Kidney capillary endothelial cell (primary cell): Measurements from ENCODE around the gene CTIF.

Experiments
- DNase-seq: peaks from one replicate; pipeline ENCODE4 v3.0.0-alpha.2; 2018; ENCODE audit warnings: low spot score

Gene CTIF

DNA sequence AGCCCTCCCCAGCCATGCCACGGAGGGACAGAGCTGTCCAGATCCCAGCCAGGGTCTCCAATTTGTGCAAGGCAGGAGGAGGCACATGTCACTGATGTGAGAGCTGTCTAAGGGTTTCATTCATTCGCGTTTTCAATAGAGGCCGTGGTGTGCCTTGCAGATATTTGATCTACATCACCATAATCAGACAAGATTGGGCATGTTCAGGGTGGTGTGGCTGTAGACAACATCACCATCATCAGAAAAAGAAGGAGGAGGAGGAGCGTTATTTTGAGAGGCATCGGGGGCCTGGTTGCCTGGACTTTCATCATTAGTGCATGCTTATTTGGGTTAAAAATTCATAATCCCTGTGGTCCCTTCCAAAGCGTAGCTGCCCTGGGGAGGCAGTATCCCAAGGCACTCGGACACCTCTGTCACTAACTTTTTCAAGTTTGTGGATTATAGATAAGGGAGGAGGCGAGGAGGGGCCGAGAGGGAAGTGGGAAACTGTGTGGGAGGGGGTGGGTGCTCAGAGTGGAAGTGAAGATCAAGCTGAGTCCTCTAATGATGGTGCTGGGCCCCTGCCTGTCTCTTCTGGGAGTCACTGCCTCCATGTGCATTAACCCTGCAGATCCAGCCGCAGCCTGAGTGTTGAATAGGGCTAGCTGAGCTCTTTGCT lies 194.1 kb downstream of the CTIF start:
- no peak for DNase-seq

DNA sequence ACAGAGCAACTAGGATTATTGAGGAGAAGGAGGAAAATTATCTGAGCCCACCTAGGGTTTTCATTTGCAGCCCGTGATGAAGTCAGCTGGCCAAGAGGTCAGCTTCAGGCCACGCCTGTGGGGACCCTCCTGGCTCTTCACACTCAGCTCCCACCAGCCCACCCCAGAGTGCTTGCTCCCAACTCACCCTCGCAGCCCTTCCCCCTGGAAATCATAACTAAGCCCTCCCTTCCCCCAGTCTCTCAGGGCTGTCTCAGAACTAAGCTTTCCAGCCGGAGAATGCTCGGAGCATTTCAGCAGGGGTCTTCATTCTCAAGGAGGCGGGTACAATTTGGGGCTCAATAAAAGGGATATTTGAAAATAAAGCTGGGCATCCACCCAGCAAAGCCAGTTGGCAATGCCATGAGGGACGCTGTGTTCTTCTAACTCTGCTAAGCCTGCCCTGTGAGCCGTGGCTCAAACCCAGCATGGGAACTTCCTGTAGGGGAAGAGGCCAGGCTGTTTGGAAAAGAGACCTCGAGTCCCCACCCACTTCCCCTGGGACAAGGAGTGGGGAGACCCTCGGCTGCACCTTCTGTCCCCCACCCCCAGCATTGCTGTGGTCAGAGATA lies 194.9 kb downstream of the CTIF start:
- DNase-seq: no peak

GRCh38 chr18:48734460-48734859 lies 195.6 kb downstream of the CTIF start:
- DNase-seq: no peak

DNA sequence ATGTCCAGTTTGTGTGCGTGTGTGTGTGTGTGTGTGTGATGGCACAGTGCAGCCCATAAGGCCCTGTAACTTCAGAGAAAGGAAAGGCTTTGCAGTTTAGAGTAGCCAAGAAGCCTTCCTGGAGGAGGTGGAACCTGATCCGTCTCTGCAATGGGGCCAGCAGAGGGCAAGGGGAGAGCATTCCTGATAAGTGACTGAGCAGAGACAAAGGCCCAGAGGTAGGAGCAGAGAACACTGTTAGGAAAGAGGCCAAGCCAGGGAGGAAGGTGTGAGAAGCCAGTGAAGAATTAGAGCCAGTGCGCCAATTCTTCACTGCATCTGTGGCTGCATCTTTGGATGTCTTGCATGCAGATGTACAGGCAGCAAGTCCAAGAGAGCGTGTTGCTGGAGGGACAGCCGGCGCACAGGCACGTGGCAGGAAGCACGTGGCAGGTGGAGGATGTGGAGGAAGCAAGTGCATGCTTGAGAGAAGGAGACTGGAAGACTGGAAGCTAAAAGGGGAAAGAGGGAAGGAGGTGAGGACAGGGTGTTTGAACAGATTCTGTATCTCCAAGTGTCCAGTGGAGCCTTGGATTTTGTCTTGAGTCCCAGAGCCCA lies 196.3 kb downstream of the CTIF start:
- no peak for DNase-seq

- DNase-seq: no peak
Measured at GRCh38 chr18:48735681-48736255, 196.9 kb downstream of the CTIF start.

- DNase-seq: no peak
Measured at GRCh38 chr18:48736321-48737260, 197.8 kb downstream of the CTIF start.

- no peak for DNase-seq
Measured at GRCh38 chr18:48739266-48740067, 200.6 kb downstream of the CTIF start.

DNA sequence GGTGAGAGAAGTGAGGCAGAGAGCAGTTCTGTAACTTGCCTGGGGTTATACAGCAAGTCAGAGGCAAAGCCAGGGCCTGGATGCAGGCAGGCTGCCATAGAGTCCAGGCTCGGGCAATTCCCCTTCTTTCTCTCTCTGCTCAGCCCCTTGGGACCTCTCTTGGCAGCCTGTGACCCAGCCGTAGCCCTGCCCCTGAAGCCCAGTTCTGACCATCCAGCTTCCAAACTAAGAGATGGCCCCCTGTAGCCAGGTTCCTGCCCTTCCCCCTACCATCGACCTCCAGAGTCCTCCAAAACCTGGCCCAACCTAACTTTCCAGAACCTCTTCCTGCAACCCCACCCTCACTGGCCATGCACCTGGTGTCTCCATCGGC lies 201.2 kb downstream of the CTIF start:
- no peak for DNase-seq

DNA sequence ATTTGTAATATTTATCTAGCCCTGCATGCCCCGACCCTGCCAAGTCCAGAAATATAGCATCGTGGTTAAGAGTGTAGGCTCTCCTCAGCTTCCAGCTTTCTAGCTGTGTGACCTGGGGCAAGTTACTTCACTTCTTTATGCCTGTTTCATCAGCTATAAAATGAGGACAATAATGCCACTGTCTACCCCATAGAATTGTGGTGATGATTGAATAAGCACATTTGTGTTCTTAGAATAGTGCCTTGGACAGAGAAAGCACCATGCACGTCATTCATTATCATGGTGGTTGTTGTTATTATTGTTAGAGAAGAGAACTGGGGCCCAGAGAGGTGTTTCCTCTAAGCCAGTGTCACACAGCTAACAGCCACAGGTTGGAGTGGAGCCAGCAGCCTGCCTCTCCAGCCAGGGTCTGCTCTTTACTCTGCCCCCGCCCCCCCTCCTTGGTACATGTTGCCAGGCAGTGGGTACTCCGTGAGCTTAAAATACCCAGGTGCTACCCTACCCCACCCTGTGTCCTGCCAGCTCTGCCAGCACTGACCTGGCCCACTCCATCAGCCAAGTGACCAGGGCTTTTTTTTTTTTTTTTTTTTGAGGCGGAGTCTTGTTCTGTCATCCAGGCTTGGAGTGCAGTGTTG lies 202.1 kb downstream of the CTIF start:
- DNase-seq: no peak

- no peak for DNase-seq
Measured at GRCh38 chr18:48741866-48742265, 203.0 kb downstream of the CTIF start.

DNA sequence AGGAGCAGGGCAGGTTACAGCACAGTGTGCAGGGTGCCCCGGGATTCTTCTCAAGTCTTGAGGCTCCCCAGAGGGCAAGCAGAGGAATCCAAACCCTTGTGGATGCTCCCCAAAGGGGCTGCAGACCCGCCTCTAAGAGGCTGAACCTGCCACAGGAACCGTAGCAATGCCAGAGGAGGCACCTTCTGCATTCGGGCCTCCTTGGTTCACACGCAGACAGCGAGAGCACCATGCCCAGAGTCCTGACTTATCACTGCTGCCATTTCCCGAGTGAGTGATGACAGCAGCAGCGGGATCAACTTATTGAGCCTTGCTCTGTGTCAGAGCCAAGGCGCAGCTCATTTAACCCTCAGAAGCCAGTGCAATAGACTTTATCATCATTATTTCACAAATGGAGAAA lies 203.5 kb downstream of the CTIF start:
- no peak for DNase-seq

GRCh38 chr18:48742706-48743475 lies 204.1 kb downstream of the CTIF start:
- DNase-seq: no peak

- DNase-seq: no peak
Measured at GRCh38 chr18:48743886-48744285, 205.1 kb downstream of the CTIF start.

- no peak for DNase-seq
Measured at GRCh38 chr18:48745293-48745692, 206.5 kb downstream of the CTIF start.

DNA sequence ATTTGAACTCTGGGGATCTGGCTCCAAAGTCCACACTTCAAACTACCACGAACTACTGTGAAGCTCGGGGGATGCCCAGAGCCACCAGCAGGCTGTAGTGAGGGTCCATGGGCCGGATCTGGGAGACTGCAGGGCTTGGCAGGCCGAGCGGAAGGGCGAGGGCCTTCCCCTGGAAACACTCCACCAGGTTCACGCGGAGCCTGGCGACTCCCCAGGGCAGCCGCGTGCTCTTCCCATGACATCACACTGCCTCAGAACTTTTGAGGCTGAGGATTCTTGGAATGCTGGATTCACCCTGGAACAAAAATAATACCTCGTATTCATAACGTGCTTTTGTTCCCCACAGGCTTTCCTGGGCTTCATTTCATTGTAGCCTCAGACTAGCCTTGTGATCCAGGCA lies 210.9 kb downstream of the CTIF start:
- no peak for DNase-seq

DNA sequence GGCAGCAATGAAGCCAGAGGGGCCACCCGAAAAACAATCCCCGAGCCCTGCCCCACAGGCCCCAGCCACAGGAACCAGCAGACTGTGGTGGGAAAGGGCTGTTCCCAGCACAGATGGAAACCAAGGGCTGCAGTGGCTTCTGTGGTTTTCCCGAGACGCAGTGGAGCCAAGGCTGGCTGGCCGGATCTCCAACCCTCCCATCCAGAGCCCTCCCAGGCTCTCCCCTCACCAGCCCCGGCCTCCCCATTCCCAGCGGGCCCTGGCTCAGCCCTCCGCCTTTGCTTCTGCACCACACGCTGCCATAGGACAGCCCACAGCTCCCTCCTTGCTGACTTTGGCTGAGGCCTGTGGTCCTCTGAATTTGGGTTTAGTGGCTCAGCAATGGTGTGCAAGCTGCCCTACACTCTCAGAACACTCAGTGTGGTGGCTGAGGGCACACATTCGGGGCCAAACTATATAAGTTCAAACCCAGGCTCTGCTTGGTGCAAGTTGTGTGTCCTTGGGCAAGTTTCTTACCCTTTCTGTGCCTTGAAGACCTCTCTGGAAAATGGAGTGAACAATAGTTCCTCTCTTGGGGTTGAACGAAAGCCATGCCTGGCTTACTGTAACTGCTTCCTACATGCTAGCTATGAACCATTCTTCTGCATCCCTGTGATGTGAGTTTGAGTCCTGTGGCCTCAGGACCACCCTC lies 211.8 kb downstream of the CTIF start:
- DNase-seq: no peak

DNA sequence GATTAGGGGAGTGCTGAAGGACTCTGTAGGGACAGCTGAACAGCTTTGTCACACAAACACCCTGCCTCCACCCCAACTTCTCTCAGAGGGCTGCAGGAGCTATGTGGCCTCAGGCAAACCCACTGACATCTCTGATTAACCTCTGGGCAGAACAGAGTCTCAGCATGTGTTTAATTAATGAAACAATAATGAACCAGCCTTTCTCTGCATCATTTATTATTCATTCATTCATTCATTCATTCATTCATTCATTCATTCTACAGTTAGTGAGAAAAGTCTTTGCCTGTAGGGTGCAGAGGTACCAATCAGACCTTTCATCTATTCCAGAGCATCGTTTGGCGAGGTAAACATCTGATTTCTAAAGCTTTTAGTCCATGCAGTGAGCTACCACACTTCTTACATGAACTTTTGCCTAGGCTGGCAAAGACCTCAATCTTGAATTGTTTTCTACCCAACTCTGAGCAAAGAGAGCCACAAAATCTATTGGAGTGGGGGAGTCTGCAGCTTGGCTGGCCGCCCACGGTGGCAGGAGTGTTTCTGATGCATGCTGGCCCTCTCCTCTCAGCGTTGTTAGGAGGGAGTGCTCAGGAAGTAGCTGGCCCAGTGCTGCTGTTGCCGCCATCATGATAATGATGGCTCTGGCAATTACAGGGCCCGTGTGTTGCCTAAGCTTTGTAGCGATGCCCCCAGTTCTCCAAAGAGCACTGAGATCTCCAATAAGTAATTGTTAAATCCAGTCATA lies 213.1 kb downstream of the CTIF start:
- no peak for DNase-seq

GRCh38 chr18:48752478-48752877 lies 213.6 kb downstream of the CTIF start:
- DNase-seq: no peak

DNA sequence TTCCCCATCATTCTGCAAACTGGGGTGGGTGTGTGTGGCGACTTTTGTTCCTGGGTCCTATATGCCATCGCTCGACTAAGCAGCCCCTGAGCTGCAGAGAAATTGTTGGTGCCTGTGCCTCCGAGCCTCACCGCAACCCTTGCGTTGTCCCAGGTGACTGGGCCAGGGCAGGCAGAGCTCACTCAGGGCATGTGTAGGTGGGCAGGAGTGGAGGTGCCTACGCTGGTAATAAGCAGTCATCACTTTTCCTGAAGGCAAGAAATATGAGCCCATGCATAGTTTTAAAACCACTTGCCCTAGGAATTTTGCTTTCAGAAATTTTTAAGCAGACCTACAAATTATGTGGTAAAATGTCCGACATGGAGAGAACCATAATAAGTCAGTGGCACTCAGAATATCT lies 214.1 kb downstream of the CTIF start:
- DNase-seq: no peak
